Esophagus mucosa (tissue), 1 donor: Measurements from ENCODE around the gene FHOD3. TPM values are rescaled to one million over a fixed set of nuclear protein-coding genes. Genes with fewer than 3 reads are reported as not detected.
"Not testable (repeated sequence)": the region's sequence is repeated elsewhere in the genome, so short reads cannot be mapped to it uniquely, and the experiment has no call there.

ENCODE experiments used
- ATAC-seq: fragments of 200-7000 bp; cut with Tn5 transposase; one replicate; pipeline ENCODE4 v1.9.1; 2020
- total RNA-seq: library from RNA; stranded (reverse); gene quantifications from one replicate; pipeline ENCODE4 v1.2.4, GENCODE V29; 2023
- donor health status: DM: yes; HTN: yes; CAD: no.

The FHOD3 gene
- total RNA-seq, 1 donor from 2014 or later = 3.0 TPM

- no peak for ATAC-seq
Observed at GRCh38 chr18:36811430-36811829, 513.9 kb downstream of the FHOD3 start.

DNA sequence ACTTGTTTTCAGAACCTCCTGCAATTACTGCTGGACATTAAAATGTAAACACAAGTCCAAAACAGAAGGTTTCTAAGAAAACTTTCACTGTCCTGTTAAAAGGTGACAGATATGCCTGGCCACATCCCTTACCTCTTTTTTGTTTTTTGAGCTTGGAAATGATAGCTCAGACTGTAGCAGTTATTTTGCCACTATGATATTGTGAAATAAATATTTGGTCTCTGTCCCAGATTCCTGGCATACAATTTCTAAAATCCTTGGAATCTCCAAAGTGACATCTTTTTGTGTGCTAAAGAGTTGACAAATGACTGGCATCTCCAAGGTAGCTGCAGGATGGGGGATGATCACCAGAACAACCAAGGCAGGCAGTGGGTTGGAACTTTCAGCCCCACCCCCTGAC, 514.4 kb downstream of the FHOD3 start:
- no peak for ATAC-seq

GRCh38 chr18:36812678-36813077, 515.2 kb downstream of the FHOD3 start:
- ATAC-seq = no peak

DNA sequence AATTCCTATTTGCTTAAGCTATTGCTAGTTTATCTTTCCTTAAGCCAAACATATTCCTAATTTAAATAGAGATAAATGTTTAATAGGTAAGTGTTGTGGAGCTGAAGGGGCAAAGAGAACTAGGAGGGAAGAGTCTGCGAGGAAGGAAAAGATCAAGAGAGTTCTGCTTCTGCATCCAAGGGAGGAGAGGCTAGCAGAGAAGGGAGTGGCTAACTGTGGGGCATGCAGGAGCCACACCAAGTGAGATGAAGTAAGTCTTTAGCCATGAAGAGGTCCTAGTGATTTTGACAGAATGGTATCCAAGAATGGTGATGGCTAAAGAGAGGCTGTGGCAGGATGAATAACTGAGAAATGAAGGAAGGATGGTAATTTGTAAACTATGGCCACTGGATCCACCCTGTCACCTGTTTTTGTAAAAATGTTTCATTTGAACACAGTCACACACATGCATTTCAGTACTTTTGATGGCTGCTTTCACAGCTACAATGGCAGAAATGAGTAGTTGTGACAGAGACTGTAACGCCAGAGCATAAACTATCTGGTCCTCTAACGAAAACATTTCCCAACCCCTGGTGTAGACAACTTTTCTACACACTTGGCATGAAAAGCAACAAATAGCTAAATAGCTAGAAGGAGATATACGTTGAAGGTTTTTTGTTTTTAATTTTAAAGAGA, 515.7 kb downstream of the FHOD3 start:
- no peak for ATAC-seq

DNA sequence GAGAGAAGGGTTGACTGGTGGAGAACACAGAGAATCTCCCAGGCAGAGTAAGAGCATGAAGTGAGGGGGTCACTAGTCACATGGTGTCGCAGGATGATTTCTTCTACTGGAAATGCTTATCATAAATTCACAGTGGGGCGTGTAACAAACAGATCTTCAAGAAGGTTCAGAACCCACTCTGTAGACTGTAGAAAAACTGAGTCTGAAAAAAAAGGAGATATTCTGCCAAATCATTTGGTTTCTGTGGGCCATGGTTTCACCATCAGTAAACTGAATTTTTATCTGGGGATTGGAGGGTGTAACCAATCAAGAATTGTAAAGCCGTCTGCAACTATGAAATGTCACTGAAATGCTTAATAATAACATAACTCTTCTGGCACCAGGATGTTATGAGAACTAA, 516.3 kb downstream of the FHOD3 start:
- ATAC-seq = no peak

DNA sequence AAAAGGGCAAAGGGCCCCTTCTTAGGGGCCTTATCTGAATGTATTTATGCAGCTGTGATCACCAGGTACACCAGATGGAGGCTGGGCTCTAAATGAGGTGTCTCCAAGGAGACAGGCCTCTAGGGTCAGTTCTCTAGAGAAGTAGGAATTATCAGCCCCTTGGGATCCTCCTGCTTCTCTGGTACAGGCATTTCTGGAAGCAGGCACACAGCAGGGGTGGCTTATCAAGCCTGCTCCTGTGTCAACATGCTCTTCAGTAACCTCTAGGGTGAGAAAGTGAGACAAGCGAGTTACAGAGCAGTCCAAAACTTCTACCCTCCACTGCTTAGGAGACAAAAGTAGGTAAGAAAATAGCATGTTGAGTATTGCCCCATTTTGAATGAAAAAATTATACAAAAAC, 517.5 kb downstream of the FHOD3 start:
- no peak for ATAC-seq

GRCh38 chr18:36816096-36816495, 518.6 kb downstream of the FHOD3 start:
- not testable (repeated sequence) for ATAC-seq

GRCh38 chr18:36817039-36817438, 519.5 kb downstream of the FHOD3 start:
- no peak for ATAC-seq

- ATAC-seq = no peak
Observed at GRCh38 chr18:36818652-36819051, 521.1 kb downstream of the FHOD3 start.

DNA sequence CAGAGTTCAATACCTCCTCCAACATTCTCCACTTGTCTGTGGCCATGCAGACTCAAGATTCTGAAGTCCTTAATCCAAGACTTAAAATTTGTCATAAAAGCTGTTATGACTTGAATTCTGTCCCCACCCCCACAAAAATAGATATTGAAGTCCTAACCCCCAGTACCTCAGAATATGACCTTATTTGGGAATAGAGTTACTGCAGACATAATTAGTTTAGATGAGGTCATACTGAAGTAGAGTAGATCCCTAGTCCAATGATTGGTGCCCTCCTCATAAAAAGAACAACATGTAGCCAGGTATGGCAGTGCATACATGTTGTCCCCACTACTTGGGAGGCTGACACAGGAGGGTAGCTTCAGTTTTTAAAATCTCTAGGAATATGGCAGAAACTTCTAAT, 522.1 kb downstream of the FHOD3 start:
- ATAC-seq = no peak

GRCh38 chr18:36821681-36822080, 524.2 kb downstream of the FHOD3 start:
- ATAC-seq = no peak

- ATAC-seq = no peak
Observed at GRCh38 chr18:36825526-36825925, 528.0 kb downstream of the FHOD3 start.

- no peak for ATAC-seq
Observed at GRCh38 chr18:36826556-36826955, 529.0 kb downstream of the FHOD3 start.

DNA sequence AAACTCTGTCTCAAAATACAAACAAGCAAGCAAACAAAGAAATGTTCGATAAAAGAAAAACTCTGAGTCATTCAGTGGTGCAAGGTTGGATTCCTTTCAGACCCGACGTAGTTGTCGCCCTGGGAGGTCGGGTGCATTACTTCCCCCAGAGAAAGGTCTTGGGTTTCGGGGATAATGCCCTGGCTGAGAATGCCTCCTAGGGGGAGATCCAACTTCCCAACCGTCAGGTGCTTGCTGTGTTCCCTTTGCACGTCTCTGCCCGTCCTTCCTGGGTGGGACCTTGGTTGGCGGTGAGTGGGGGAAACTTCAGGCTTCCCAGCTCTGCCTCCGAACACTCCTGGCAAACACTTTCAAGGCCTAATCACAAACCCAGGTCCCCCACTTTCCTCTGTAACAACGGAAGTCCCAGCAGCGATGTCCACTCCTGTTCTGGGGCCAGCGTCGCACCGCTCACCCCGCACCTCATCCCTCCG, 530.7 kb downstream of the FHOD3 start:
- ATAC-seq = peak; percentile 17

DNA sequence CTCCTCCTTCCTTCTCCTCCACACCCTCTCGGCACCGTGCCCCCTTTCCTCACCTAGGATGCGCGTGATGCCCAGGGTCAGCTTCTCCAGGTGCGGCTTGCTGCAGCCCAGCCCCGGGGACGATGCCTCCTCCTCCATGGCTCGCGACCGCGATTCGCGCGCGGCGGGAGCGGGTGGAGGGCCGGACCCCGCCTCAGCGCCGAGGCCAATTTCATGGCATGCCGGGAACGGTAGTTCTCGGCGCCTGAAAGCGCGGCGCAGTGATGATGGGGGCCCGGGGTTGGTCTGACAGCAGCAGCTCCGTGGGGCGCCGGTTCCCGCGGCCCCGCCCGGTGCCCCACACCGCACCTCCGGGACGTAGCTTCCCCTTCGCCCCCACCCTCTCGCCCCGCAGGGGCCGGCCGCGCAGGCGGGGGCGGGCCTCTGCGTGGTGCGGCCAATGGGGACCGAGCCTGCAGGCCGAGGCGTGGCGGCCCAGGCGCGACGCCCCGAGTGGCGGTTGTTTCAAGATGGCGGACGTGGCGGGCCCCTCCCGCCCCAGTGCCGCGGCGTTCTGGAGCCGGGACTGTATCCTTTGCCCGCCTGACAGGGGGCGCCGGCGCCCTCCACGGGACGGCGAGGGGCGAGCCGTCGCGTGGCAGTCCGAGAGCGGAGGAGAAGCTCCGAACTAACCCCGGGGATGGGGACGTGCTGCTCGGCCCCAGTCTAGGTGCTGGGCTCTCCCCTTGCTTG, 531.3 kb downstream of the FHOD3 start, which contains the start of the genes KIAA1328 and TPGS2:
Gene KIAA1328, plus strand, starts transcription at position 498 of the 732 bp plus-strand sequence. Its CDS starts 12 bp downstream, at position 510.
Gene TPGS2, minus strand, starts transcription at position 373 of the 732 bp plus-strand sequence. Its CDS starts 235 bp downstream, at position 138.
- ATAC-seq = peak; percentile 98

Other genes with a start within 250 kb of the FHOD3 start
- gene RPRD1A, start 230.2 kb upstream of the FHOD3 start, total RNA-seq = 29.3 TPM
- gene SLC39A6, start 168.4 kb upstream of the FHOD3 start, total RNA-seq = 24.0 TPM
- 45.6 TPM for gene ELP2, start 167.8 kb upstream of the FHOD3 start, total RNA-seq
- gene MOCOS, start 110.2 kb upstream of the FHOD3 start, total RNA-seq = 16.0 TPM